Measurements from ENCODE around the gene MRPL12.

Gene MRPL12

GRCh38 chr17:81715872-81716673 lies 12.9 kb downstream of the MRPL12 start:
- no peak for DNase-seq (ENCODE audit: low read depth in 2 of 2)
- H3K4me3 ChIP-seq (replicated peaks in 1 of 2; ENCODE audit: low read depth in 2 of 2, low read length in 2 of 2): no peak overlapping the region

GRCh38 chr17:81716674-81716996 lies 13.5 kb downstream of the MRPL12 start:
- no peak overlapping the region for H3K4me3 ChIP-seq (replicated peaks in 1 of 2; ENCODE audit: low read depth in 2 of 2, low read length in 2 of 2)
- DNase-seq (ENCODE audit: low read depth in 2 of 2): no peak
- no peak for TF ChIP-seq CTCF (IDR thresholded peaks at IDR 0.05; ENCODE audit: low read depth, low read length)

More at GRCh38 chr17:81715872-81716673, 12.9 kb downstream of the MRPL12 start:
- TF ChIP-seq CTCF (IDR thresholded peaks at IDR 0.05; ENCODE audit: low read depth, low read length): no peak

GRCh38 chr17:81717049-81717765 lies 14.0 kb downstream of the MRPL12 start:
- DNase-seq (ENCODE audit: low read depth in 2 of 2): no peak
- no peak overlapping the region for H3K4me3 ChIP-seq (replicated peaks in 1 of 2; ENCODE audit: low read depth in 2 of 2, low read length in 2 of 2)
- TF ChIP-seq CTCF (IDR thresholded peaks at IDR 0.05; ENCODE audit: low read depth, low read length): no peak

GRCh38 chr17:81717766-81718089 lies 14.6 kb downstream of the MRPL12 start:
- no peak for DNase-seq (ENCODE audit: low read depth in 2 of 2)
- TF ChIP-seq CTCF (IDR thresholded peaks at IDR 0.05; ENCODE audit: low read depth, low read length): no peak
- H3K4me3 ChIP-seq (replicated peaks in 1 of 2; ENCODE audit: low read depth in 2 of 2, low read length in 2 of 2): no peak overlapping the region

- TF ChIP-seq CTCF (IDR thresholded peaks at IDR 0.05; ENCODE audit: low read depth, low read length): no peak
- H3K4me3 ChIP-seq (replicated peaks in 1 of 2; ENCODE audit: low read depth in 2 of 2, low read length in 2 of 2): no peak overlapping the region
- no peak for DNase-seq (ENCODE audit: low read depth in 2 of 2)
Measured at GRCh38 chr17:81719410-81720266, 16.5 kb downstream of the MRPL12 start.

GRCh38 chr17:81720267-81721071 lies 17.3 kb downstream of the MRPL12 start:
- no peak overlapping the region for H3K4me3 ChIP-seq (replicated peaks in 1 of 2; ENCODE audit: low read depth in 2 of 2, low read length in 2 of 2)
- TF ChIP-seq CTCF (IDR thresholded peaks at IDR 0.05; ENCODE audit: low read depth, low read length): no peak
- DNase-seq (ENCODE audit: low read depth in 2 of 2): no peak
